HTR-8/SVneo (cell line): Measurements from ENCODE around the gene RNF31.

Experiments used
- DNase-seq: peaks from one replicate; pipeline ENCODE4 v3.0.0; 2011; ENCODE audit warnings: low spot score, mixed read lengths; ENCODE audit not compliant: insufficient read length
- FAIRE-seq: peaks from 2 replicates; lab custom pipeline; 2011; peaks lifted over from hg19 to GRCh38; lab: Jason Lieb, UNC

The RNF31 gene

GRCh38 chr14:24135834-24136683, 11.2 kb upstream of the RNF31 start, which contains the start of gene PSME1:
Gene PSME1, plus strand, starts transcription at chr14:24136194. Its CDS starts 69 bp downstream, at chr14:24136263.
- no peak for FAIRE-seq
- DNase-seq = peak; percentile 65

- no peak for FAIRE-seq
- no peak for DNase-seq
Observed at GRCh38 chr14:24136684-24137528, 10.4 kb upstream of the RNF31 start.

GRCh38 chr14:24137529-24138395, 9.5 kb upstream of the RNF31 start:
- no peak for FAIRE-seq
- DNase-seq = no peak

GRCh38 chr14:24138396-24139271, 8.7 kb upstream of the RNF31 start:
- FAIRE-seq = no peak
- no peak for DNase-seq

- FAIRE-seq (no peak), DNase-seq (no peak)
Observed at GRCh38 chr14:24139272-24139934, 7.9 kb upstream of the RNF31 start.

GRCh38 chr14:24141097-24141880, 6.0 kb upstream of the RNF31 start, which contains the start of gene EMC9:
Gene EMC9, minus strand, starts transcription at chr14:24141591. Its CDS starts 287 bp downstream, at chr14:24141304.
- FAIRE-seq = no peak
- peak; percentile 92 for DNase-seq

GRCh38 chr14:24143511-24143910, 3.8 kb upstream of the RNF31 start:
- DNase-seq (no peak), FAIRE-seq (no peak)

- DNase-seq (no peak), FAIRE-seq (no peak)
Observed at GRCh38 chr14:24144451-24144850, 2.8 kb upstream of the RNF31 start.

- FAIRE-seq = no peak
- DNase-seq = no peak
Observed at GRCh38 chr14:24145219-24145618, 2.1 kb upstream of the RNF31 start.

GRCh38 chr14:24145690-24146452, 1.4 kb upstream of the RNF31 start:
- no peak for FAIRE-seq
- DNase-seq = no peak

- no peak for FAIRE-seq
- peak; percentile 93 for DNase-seq
Observed at GRCh38 chr14:24146453-24146977, 783 bp upstream of the RNF31 start, which contains the start of gene PSME2. Gene PSME2, minus strand, starts transcription at chr14:24146610. Its CDS starts 29 bp downstream, at chr14:24146581.

- DNase-seq = no peak
- no peak for FAIRE-seq
Observed at GRCh38 chr14:24147761-24148428, 597 bp downstream of the RNF31 start.

GRCh38 chr14:24149302-24149969, 2.1 kb downstream of the RNF31 start:
- no peak for FAIRE-seq
- DNase-seq = no peak

- DNase-seq = no peak
- FAIRE-seq = no peak
Observed at GRCh38 chr14:24150061-24150460, 2.8 kb downstream of the RNF31 start.

- no peak for FAIRE-seq
- DNase-seq = no peak
Observed at GRCh38 chr14:24150567-24150966, 3.3 kb downstream of the RNF31 start.

- DNase-seq (no peak), FAIRE-seq (no peak)
Observed at GRCh38 chr14:24150993-24151392, 3.7 kb downstream of the RNF31 start.
